T47D (cell line): ENCODE data around the gene TLCD1.
A peak's percentile ranks its signal among the peaks of the same experiment; 100 is the strongest.

Experiments
- DNase-seq, 2 experiments: peaks; one replicate each; pipeline versions ENCODE4 v3.0.0 to v3.0.0-alpha.2; 2011 to 2012; ENCODE audit warnings: low read depth in 1 of 2, low spot score in 1 of 2
- JUND ChIP-seq: IDR thresholded peaks from 2 replicates; pipeline ENCODE4 v1.6.1; 2012; ENCODE audit warnings: low read depth
- in situ Hi-C: cut with HindIII; loops from 2 replicates; pipeline ENCODE4 v1.10.0; 2016; ENCODE audit warnings: low sequenced_read_pairs, low pct_unique_long_range_greater_than_20kb

TLCD1 gene

GRCh38 chr17:28700830-28701492 lies 25.1 kb downstream of the TLCD1 start:
- DNase-seq: no peak
- in situ Hi-C loops: no loop called here

GRCh38 chr17:28700278-28700677 lies 25.8 kb downstream of the TLCD1 start:
- TF ChIP-seq JUND: no peak
- in situ Hi-C loops: no loop called here
- DNase-seq: no peak

More at GRCh38 chr17:28700830-28701492, 25.1 kb downstream of the TLCD1 start:
- no peak for TF ChIP-seq JUND

GRCh38 chr17:28698253-28698941 lies 27.6 kb downstream of the TLCD1 start:
- no peak for TF ChIP-seq JUND
- DNase-seq: no peak
- in situ Hi-C loops: no loop called here

GRCh38 chr17:28693869-28694268 lies 32.2 kb downstream of the TLCD1 start:
- DNase-seq: no peak
- no peak for TF ChIP-seq JUND
- in situ Hi-C loops: no loop called here

- TF ChIP-seq JUND: no peak
- in situ Hi-C loops: no loop called here
- DNase-seq: no peak
These were observed 37.0 kb downstream of the TLCD1 start for GRCh38 chr17:28689011-28689410.

GRCh38 chr17:28688481-28688880 lies 37.6 kb downstream of the TLCD1 start:
- no peak for DNase-seq
- TF ChIP-seq JUND: no peak
- in situ Hi-C loops: no loop called here

GRCh38 chr17:28686296-28686695 lies 39.7 kb downstream of the TLCD1 start:
- TF ChIP-seq JUND: no peak
- no peak for DNase-seq

GRCh38 chr17:28685366-28685765 lies 40.7 kb downstream of the TLCD1 start:
- in situ Hi-C loops: no loop called here
- TF ChIP-seq JUND: no peak
- DNase-seq: no peak

More at GRCh38 chr17:28686296-28686695, 39.7 kb downstream of the TLCD1 start:
- in situ Hi-C loops: no loop called here

- in situ Hi-C loops: no loop called here
- DNase-seq: peak in 1 of 2 experiments; percentile 53
- no peak for TF ChIP-seq JUND
These were observed 41.1 kb downstream of the TLCD1 start for GRCh38 chr17:28684963-28685362.

GRCh38 chr17:28682655-28683054 lies 43.4 kb downstream of the TLCD1 start:
- DNase-seq: no peak
- in situ Hi-C loops: no loop called here
- no peak for TF ChIP-seq JUND

- DNase-seq: peak; percentile 54 to 70
- in situ Hi-C loops: no loop called here
- no peak for TF ChIP-seq JUND
These were observed 50.1 kb downstream of the TLCD1 start for GRCh38 chr17:28675980-28676379.

GRCh38 chr17:28675490-28675889 lies 50.5 kb downstream of the TLCD1 start:
- DNase-seq: no peak
- TF ChIP-seq JUND: no peak
- in situ Hi-C loops: no loop called here
